HepG2 (cell line): ENCODE results near the gene SSMEM1.

Experiments
- CENPBD1 ChIP-seq: sonication (generic); formaldehyde crosslinking; IDR thresholded peaks from 2 replicates; pipeline ENCODE4 v1.8.0; 2022; ENCODE audit warnings: missing genetic modification reagents, low read depth, mild to moderate bottlenecking, borderline replicate concordance
- EP300 ChIP-seq, 3 experiments: sonication (generic) in 1 of 3; formaldehyde crosslinking in 1 of 3; IDR thresholded peaks; 2 replicates each; pipeline versions ENCODE4 v1.5.1 to v1.6.1; 2011 to 2020; ENCODE audit warnings: low read depth in 2 of 3, low read length in 2 of 3, borderline replicate concordance in 1 of 3, improper control_type of control experiment in 1 of 3, mild to moderate bottlenecking in 1 of 3, missing genetic modification reagents in 1 of 3, moderate library complexity in 1 of 3
- ETV5 ChIP-seq: IDR thresholded peaks from 2 replicates; pipeline ENCODE4 v1.6.1; 2018; ENCODE audit warnings: missing biosample characterization, missing genetic modification reagents, inconsistent platforms, borderline replicate concordance
- FOSL1 ChIP-seq: sonication (generic); formaldehyde crosslinking; IDR thresholded peaks from 2 replicates; pipeline ENCODE4 v1.9.0; 2021; ENCODE audit warnings: missing genetic modification reagents, borderline replicate concordance
- ZNF207 ChIP-seq: fragments of 450-650 bp; IDR thresholded peaks from 2 replicates; pipeline ENCODE4 v1.6.1; 2016; ENCODE audit warnings: antibody characterized with exemption, borderline replicate concordance

- TF ChIP-seq ETV5 (CRISPR knock-in tag) = no peak
- no peak for TF ChIP-seq EP300 (IDR thresholded peaks at IDR 0.05; ENCODE audit: low read depth in 2 of 2, low read length in 2 of 2)
- TF ChIP-seq EP300 (CRISPR knock-in tag; IDR thresholded peaks at IDR 0.05; ENCODE audit: borderline replicate concordance) = no peak
- TF ChIP-seq ZNF207 = no peak
- no peak for TF ChIP-seq FOSL1
- no peak for TF ChIP-seq CENPBD1 (CRISPR knock-in tag)
These were observed 856 bp downstream of the SSMEM1 start for GRCh38 chr7:130208516-130208915.
